ENCODE results near the gene GXYLT2. TPM values are rescaled to one million over a fixed set of nuclear protein-coding genes. Genes with fewer than 3 reads are reported as not detected.

GXYLT2 gene
- total RNA-seq, 1 donor from 2014 or later = 0.79 TPM

DNA sequence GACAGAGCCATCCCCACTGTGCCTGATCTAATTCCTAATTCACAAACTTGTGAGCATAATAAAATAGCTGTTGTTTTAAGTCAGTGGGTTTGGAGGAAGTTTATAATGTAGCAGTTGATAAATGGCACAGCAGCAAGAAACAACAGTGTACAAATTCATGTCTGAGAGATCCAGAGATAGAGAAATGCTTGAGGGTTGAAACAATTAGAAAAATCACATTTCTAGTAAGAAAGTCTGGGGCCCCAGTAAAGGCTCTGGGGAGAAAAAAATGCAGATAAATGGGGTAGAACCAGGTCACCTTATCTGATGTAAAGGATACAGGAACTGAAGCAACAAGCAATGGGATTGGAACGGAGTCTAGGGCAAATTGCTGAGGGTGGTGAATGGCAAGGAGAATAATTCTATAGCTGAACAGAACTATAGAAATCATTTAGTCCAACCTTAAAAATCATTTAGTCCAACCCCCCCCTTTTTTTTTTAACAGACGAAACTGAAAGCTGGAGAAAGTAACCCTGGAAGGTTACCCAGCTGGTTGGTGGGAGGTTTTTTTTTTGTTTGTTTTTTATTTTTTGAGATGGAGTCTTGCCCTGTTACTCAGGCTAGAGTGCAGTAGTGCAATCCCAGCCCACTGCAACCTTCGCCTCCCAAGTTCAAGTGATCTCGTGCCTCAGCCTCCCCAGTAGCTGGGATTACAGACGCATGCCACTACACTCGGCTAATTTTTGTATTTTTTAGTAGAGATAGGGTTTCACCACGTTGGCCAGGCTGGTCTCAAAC, 25.3 kb upstream of the GXYLT2 start:
- DNase-seq (ENCODE audit: low read depth) (no peak), FAIRE-seq (no peak)
- H3K36me3 ChIP-seq (ENCODE audit: control insufficient read depth, insufficient read depth, low read length) = no peaks in the 10 kb centered on the region
- H3K27me3 ChIP-seq (ENCODE audit: control insufficient read depth, insufficient read depth, low read length) = peaks cover 2% of the 10 kb centered on the region
- H3K4me3 ChIP-seq (ENCODE audit: low read depth, low read length) = no peak overlapping the region
- no peak for TF ChIP-seq CTCF (IDR thresholded peaks at IDR 0.05; ENCODE audit: insufficient read depth, low read length, severe bottlenecking)

DNA sequence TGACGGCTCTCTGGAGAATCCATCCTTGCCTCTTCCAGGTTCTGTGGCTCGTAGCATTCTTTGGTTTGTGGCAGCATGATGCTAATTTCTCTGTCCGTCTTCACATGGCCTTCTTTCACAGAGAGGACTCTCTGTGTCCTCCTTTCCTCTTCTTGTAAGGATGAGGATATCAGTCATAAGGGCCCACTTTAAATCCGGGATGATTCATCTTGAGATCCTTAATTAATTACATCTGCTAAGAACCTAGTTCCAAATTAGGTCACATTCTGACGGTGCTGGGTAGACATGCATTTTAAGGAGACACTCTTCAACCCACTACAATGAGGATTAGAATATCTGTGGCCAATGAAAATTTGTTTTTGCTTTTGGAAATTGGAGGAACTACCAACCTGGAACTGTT, 15.7 kb upstream of the GXYLT2 start:
- peaks cover 2% of the 10 kb centered on the region for H3K27me3 ChIP-seq (ENCODE audit: control insufficient read depth, insufficient read depth, low read length)
- H3K4me3 ChIP-seq (ENCODE audit: low read depth, low read length) = no peak overlapping the region
- FAIRE-seq (no peak), DNase-seq (ENCODE audit: low read depth) (no peak)
- no peaks in the 10 kb centered on the region for H3K36me3 ChIP-seq (ENCODE audit: control insufficient read depth, insufficient read depth, low read length)
- no peak for TF ChIP-seq CTCF (IDR thresholded peaks at IDR 0.05; ENCODE audit: insufficient read depth, low read length, severe bottlenecking)

DNA sequence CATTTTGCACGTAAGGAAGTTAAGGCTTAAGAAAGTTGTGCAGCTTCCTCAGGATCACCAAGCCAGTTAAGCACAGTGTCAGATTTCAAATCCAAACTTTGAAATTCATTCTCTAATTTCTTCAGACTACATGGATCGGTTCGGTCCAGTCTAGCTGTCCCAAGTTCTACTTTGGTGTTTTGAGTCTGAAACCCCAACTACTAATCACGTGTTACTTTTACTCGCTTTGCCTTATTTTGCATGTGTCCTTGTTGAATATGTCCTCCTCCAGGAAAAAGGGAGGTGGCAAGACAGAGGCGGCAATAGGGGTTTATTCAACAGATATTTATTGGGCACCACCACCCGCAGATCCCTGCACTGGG, 522 bp upstream of the GXYLT2 start:
- Histone ChIP-seq H3K27me3 (ENCODE audit: control insufficient read depth, insufficient read depth, low read length) (no peaks in the 10 kb centered on the region), H3K4me3 (ENCODE audit: low read depth, low read length) (peak overlapping the region; percentile 41), H3K36me3 (ENCODE audit: control insufficient read depth, insufficient read depth, low read length) (no peaks in the 10 kb centered on the region)
- TF ChIP-seq CTCF (IDR thresholded peaks at IDR 0.05; ENCODE audit: insufficient read depth, low read length, severe bottlenecking) = no peak
- FAIRE-seq (no peak), DNase-seq (ENCODE audit: low read depth) (no peak)

- no peak for DNase-seq (ENCODE audit: low read depth)
- Histone ChIP-seq H3K36me3 (ENCODE audit: control insufficient read depth, insufficient read depth, low read length) (no peaks in the 10 kb centered on the region), H3K27me3 (ENCODE audit: control insufficient read depth, insufficient read depth, low read length) (no peaks in the 10 kb centered on the region), H3K4me3 (ENCODE audit: low read depth, low read length) (peak overlapping the region; percentile 32)
- TF ChIP-seq CTCF (IDR thresholded peaks at IDR 0.05; ENCODE audit: insufficient read depth, low read length, severe bottlenecking) = no peak
- no peak for FAIRE-seq
Observed at GRCh38 chr3:72888546-72889309, 882 bp downstream of the GXYLT2 start.

DNA sequence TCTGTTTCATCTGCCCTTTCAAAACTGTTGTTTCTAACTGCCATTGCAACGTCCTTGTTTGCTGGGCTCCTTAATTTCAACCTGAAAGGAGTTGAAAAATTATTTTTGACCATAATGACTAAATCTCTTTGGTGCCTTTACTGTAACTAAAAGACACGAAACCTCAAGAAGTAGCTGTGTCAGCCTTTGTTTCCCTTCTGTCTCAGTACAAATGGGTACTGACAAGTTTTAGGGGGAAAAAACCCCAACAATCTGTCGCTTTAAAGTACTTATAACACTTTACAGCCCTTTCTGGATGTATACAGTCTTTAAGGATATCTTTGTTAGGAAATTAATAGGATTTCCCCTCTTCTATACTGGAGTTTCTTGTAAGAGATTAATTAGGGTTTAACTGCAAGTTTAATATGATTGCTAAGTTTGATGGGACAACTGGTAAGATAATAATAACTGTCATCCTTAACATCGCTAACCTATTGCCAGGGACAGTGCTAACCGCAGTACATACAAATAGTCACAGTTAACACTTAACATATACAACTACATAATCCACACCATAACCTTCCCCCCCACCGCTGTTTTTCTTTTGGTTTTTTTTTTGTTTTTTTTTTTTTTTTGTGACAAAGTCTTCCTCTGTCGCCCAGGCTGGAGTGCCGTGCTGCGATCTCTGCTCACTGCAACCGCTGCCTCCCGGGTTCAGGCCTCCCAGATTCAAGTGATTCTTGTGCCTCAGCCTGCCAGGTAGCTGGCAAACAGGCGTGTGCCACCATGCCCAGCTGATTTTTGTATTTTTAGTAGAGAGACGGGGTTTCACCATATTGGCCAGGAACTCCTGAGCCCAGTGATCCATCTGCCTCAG, 1.7 kb downstream of the GXYLT2 start:
- no peak for TF ChIP-seq CTCF (IDR thresholded peaks at IDR 0.05; ENCODE audit: insufficient read depth, low read length, severe bottlenecking)
- FAIRE-seq = no peak
- no peak for DNase-seq (ENCODE audit: low read depth)
- Histone ChIP-seq H3K36me3 (ENCODE audit: control insufficient read depth, insufficient read depth, low read length) (no peaks in the 10 kb centered on the region), H3K4me3 (ENCODE audit: low read depth, low read length) (no peak overlapping the region), H3K27me3 (ENCODE audit: control insufficient read depth, insufficient read depth, low read length) (no peaks in the 10 kb centered on the region)
